Coronary artery (tissue), 2 donors: ENCODE data around the gene RAI2.

Source experiments
- DNase-seq: peaks from one replicate; pipeline ENCODE4 v3.0.0-alpha.2; 2017; ENCODE audit warnings: low spot score
- H3K27ac ChIP-seq, 2 donors: fragments of 200-600 bp; sonication (generic); one replicate each; pipeline ENCODE4 v1.5.1; 2016 to 2019
- H3K4me3 ChIP-seq: fragments of 200-600 bp; sonication (generic); 2 replicates; pipeline ENCODE4 v1.5.1; 2016; ENCODE audit warnings: mild to moderate bottlenecking, moderate library complexity
- CTCF ChIP-seq: fragments of 200-600 bp; sonication (generic); IDR thresholded peaks from one replicate; pipeline ENCODE4 v1.5.1; 2019; ENCODE audit warnings: antibody characterized with exemption

RAI2 gene

DNA sequence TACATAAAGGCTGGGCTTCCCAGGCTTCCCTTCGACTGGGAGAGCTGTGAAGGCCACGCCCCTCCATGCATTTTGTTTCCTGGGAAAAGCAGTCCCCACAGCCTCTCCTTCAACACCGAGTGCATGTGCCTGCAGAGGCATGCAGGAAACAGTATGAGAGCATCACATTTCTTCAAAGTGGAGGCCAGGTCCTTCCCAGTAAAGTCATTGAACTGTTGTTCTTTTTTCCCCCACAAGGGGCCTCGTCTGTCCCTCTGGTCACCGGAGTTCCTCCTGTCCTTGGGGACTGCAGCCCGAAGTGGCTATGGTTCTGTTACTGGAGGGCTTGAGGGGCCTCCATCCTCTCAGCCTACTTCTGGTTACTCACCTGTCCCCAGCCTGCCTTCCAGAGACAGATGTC lies 56.0 kb downstream of the RAI2 start:
- no peak overlapping the region for H3K4me3 ChIP-seq
- no peak for DNase-seq
- no peak for TF ChIP-seq CTCF
- no peak overlapping the region for H3K27ac ChIP-seq

DNA sequence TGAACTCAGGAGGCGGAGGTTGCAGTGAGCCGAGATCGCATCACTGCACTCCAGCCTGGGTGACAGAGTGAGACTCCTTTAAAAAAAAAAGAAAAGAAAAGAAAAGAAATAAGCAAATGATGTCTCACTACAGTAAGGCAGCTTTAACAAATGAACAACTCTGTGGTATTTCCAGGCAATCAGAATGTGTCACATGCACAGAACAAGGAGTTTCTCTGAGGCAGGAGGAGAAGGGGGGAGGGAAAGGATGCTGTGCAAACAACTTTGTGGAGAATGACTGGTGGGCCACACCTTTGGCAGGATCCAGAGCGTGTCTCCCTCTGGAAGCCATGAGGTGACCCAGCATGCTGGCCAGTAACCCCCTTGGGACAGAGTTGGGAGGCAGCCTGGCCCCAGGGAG lies 57.6 kb downstream of the RAI2 start:
- no peak for TF ChIP-seq CTCF

GRCh38 chrX:17802756-17803155 lies 58.3 kb downstream of the RAI2 start:
- Histone ChIP-seq H3K4me3 (no peak overlapping the region), H3K27ac (no peak overlapping the region)
- DNase-seq = no peak
- no peak for TF ChIP-seq CTCF

More for the DNA sequence above, 57.6 kb downstream of the RAI2 start:
- Histone ChIP-seq H3K4me3 (no peak overlapping the region), H3K27ac (no peak overlapping the region)
- DNase-seq = no peak

- no peak for TF ChIP-seq CTCF
- no peak for DNase-seq
- Histone ChIP-seq H3K4me3 (no peak overlapping the region), H3K27ac (no peak overlapping the region)
Observed at GRCh38 chrX:17801431-17801830, 59.7 kb downstream of the RAI2 start.

GRCh38 chrX:17798921-17799320 lies 62.2 kb downstream of the RAI2 start:
- Histone ChIP-seq H3K4me3 (no peak overlapping the region), H3K27ac (no peak overlapping the region)
- DNase-seq = no peak
- TF ChIP-seq CTCF = no peak

- TF ChIP-seq CTCF = no peak
- DNase-seq = no peak
- H3K4me3 ChIP-seq = no peak overlapping the region
- H3K27ac ChIP-seq = no peak overlapping the region
Observed at GRCh38 chrX:17792826-17793225, 68.3 kb downstream of the RAI2 start.

DNA sequence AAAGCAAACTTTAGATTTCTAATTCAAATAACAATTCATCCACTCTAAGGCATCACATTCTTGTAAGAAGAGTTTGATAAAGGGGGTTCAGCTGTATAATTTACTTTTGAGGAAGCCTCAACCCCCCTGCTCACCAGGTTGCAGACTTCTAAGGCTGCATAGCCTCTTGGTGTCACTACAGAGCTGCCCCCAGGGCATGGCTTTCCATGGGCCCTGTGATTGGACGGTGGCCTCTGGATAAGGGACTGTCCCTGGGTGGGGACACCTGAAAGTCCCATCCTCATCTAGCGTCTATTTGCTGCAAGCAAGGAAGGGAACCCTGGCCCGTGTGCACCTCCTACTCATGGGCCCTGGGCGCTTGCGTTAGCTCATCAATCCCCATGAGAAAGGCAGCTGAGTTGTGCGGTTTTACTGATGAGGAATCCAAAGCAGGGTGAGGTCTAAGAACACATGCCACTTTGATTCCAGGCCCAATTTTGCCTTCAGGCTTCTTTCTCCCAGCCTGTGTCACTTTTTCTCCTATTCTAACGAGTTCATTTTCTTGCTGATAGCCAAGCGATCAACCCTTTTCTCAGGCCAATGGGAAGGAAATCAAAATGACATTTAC lies 72.0 kb downstream of the RAI2 start:
- TF ChIP-seq CTCF = no peak
- Histone ChIP-seq H3K4me3 (no peak overlapping the region), H3K27ac (no peak overlapping the region)
- DNase-seq = no peak
